ENCODE measurements around the gene NBL1. TPM values are rescaled to one million over a fixed set of nuclear protein-coding genes. Genes with fewer than 3 reads are reported as not detected.

Gene NBL1
- total and polyA plus RNA-seq, 9 of the 15 experiments (the other 6 are each of a cell fraction or from before 2014, with no cell fraction given) = 0.10 to 3.7 (median 1.8) TPM; not detected in 1

DNA sequence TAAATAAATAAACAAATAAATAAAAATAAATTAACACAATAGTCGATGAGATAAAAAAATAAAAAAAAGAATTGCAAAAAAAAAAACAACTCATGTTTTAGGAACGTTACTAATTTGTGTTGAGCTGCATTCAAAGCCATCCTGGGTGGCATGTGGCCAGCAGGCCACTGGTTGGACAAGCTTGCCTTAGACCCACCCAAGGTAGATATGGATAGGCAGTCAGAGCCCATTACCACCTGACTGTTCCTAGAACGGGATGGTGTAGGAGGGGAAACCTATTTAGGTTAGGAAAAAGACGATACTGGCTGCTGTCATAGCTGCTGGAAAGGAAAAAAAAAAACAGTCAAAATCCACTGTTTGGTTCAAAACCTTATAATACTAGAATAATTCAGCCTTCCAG, 61.4 kb downstream of the NBL1 start (continued):
- TF ChIP-seq NR3C1 (CRISPR knock-in tag; IDR thresholded peaks at IDR 0.05) = no peak
- TF ChIP-seq, protein P1, sequence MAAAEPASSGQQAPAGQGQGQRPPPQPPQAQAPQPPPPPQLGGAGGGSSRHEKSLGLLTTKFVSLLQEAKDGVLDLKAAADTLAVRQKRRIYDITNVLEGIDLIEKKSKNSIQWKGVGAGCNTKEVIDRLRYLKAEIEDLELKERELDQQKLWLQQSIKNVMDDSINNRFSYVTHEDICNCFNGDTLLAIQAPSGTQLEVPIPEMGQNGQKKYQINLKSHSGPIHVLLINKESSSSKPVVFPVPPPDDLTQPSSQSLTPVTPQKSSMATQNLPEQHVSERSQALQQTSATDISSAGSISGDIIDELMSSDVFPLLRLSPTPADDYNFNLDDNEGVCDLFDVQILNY (CRISPR knock-in tag; IDR thresholded peaks at IDR 0.05) = no peak
- no peak for TF ChIP-seq CXXC5 (CRISPR knock-in tag; IDR thresholded peaks at IDR 0.05)
- no peak for TF ChIP-seq CSDE1 (IDR thresholded peaks at IDR 0.05)
- TF ChIP-seq, protein P2, sequence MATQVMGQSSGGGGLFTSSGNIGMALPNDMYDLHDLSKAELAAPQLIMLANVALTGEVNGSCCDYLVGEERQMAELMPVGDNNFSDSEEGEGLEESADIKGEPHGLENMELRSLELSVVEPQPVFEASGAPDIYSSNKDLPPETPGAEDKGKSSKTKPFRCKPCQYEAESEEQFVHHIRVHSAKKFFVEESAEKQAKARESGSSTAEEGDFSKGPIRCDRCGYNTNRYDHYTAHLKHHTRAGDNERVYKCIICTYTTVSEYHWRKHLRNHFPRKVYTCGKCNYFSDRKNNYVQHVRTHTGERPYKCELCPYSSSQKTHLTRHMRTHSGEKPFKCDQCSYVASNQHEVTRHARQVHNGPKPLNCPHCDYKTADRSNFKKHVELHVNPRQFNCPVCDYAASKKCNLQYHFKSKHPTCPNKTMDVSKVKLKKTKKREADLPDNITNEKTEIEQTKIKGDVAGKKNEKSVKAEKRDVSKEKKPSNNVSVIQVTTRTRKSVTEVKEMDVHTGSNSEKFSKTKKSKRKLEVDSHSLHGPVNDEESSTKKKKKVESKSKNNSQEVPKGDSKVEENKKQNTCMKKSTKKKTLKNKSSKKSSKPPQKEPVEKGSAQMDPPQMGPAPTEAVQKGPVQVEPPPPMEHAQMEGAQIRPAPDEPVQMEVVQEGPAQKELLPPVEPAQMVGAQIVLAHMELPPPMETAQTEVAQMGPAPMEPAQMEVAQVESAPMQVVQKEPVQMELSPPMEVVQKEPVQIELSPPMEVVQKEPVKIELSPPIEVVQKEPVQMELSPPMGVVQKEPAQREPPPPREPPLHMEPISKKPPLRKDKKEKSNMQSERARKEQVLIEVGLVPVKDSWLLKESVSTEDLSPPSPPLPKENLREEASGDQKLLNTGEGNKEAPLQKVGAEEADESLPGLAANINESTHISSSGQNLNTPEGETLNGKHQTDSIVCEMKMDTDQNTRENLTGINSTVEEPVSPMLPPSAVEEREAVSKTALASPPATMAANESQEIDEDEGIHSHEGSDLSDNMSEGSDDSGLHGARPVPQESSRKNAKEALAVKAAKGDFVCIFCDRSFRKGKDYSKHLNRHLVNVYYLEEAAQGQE (IDR thresholded peaks at IDR 0.05; ENCODE audit: borderline replicate concordance) = no peak
- TF ChIP-seq, protein P2 (CRISPR knock-in tag; IDR thresholded peaks at IDR 0.05; ENCODE audit: low read depth) = no peak
- no peak for TF ChIP-seq ZNF175 (CRISPR knock-in tag; IDR thresholded peaks at IDR 0.05; ENCODE audit: low read depth)
- no peak for TF ChIP-seq GABPB2 (CRISPR knock-in tag; conservative IDR thresholded peaks at IDR 0.05)
